SU-DHL-6 (cell line): Measurements from ENCODE around the gene TLE1.

Experiments
- CTCF ChIP-seq: fragments of 200-600 bp; sonication (generic); IDR thresholded peaks from one replicate; pipeline ENCODE4 v1.5.1; 2017; ENCODE audit warnings: antibody characterized with exemption, mild to moderate bottlenecking, low read length, moderate library complexity; ENCODE audit not compliant: insufficient read depth, poor library complexity, severe bottlenecking
- EZH2phosphoT487 ChIP-seq: fragments of 200-600 bp; sonication (generic), shearing (Covaris generic); conservative IDR thresholded peaks from 2 replicates; pipeline ENCODE4 v1.6.1; 2018; ENCODE audit warnings: mild to moderate bottlenecking, antibody characterized with exemption, low read length, moderate library complexity, mixed read lengths

DNA sequence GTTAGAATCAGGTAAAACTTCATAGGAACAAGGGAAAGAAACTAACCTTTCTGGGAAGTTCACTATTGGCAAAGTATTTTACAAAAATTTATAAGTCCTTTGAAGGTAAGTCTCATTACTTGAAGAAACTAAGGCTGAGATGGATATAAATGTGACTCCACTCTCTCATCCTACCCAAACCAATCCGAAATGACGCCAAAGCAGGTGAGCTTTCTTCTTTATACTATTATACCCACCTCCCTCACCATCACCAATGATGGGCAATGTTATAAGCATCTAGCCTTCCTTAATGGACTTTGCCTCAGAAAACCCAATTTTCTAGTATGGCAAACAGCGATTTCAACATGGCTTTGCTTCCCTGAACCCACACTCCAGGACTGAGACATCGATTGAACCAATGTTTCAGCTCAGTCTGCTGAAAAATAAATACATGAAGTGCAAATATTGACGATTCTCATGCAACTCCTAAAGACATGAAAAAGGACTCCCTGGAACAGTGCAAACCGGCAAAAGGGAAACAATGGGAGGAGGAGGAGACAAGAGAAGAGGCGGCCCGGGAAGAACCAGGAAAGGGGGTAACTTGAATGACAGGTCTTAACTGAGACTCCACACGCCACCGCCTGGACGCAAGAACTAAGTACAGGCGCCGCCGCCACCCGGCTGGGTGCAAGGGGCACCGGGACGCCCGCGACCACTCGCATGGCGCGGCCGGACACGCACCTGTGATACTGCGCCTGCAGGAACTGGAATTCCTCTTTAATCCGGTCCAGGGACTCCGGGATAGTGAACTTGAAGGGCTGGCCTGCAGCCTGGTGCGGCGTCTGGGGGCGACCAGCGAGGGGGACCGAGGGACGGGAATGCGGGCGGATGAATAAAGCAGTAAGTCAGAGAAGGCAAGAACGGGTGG, 2.5 kb downstream of the TLE1 start:
- no peak for TF ChIP-seq CTCF
- TF ChIP-seq EZH2phosphoT487, result no peak
